BLaER1 treated with 17β-estradiol and CSF1 and Interleukin-3, amounts not matched to agents 10 nM and 100 nM (cell line): Measurements from ENCODE around the gene WFDC8.

Source experiments
- H3K27ac ChIP-seq, 11 experiments: shearing (Covaris generic); formaldehyde crosslinking; 2 replicates each; pipeline ENCODE4 v1.8.1; 2022
- H3K27me3 ChIP-seq, 11 experiments: shearing (Covaris generic); formaldehyde crosslinking; 2 replicates each; pipeline ENCODE4 v1.8.1; 2022
- H3K36me3 ChIP-seq, 11 experiments: shearing (Covaris generic); formaldehyde crosslinking; 2 replicates each; pipeline ENCODE4 v1.8.1; 2022
- H3K4me1 ChIP-seq, 10 experiments: shearing (Covaris generic); formaldehyde crosslinking; 2 replicates each; pipeline ENCODE4 v1.8.1; 2022
- H3K4me2 ChIP-seq, 11 experiments: shearing (Covaris generic); formaldehyde crosslinking; 2 replicates each; pipeline ENCODE4 v1.8.1; 2022
- H3K4me3 ChIP-seq, 10 experiments: shearing (Covaris generic); formaldehyde crosslinking; 2 replicates each; pipeline ENCODE4 v1.8.1; 2022
- H3K9ac ChIP-seq, 11 experiments: shearing (Covaris generic); formaldehyde crosslinking; 2 replicates each; pipeline ENCODE4 v1.8.1; 2022
- H3K9me3 ChIP-seq, 11 experiments: shearing (Covaris generic); formaldehyde crosslinking; replicated peaks in 1 of 11; 2 replicates each; pipeline ENCODE4 v1.8.1; 2022
- H4K20me1 ChIP-seq, 11 experiments: shearing (Covaris generic); formaldehyde crosslinking; 2 replicates each; pipeline ENCODE4 v1.8.1; 2022
- Cebpa-rat ChIP-seq, 11 experiments: shearing (Covaris generic); IDR thresholded peaks; 2 replicates each; pipeline ENCODE4 v1.8.1; 2022

The WFDC8 gene

DNA sequence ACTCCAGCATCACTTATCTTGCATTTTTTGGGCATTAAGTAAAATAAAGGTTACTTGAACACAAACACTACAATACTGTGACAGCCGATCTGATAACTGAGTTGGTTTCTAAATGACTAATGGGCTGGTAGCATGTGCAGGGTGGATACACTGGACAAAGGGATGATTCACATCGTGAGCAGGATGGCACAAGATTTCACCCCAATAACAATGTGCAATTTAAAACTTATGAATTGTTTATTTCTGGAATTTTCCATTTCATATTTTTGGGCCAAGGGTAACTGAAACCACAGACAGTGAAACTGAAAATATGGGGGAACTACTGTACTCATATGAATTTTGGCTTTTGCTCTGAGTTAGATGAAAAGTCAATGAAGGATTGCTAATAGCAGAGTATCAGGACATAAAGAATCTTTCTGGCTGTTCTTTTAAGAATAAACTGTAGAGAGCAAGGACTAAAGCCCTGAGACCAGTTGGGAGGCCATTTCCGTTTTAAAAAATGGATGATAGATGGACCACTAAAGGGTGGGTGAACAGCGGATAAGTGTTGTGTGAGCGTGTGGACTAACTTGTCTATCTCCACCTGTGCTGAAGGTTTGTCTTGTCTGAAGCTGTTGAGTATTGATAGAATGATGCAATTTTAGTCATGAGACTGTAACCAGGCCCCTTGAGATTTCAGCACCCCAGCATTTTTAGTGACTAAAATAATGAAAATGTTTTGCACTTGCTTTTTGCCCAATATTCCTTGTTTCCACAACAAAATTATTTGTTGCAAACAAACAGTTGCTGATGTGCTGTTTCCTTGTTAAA, 71.9 kb downstream of the WFDC8 start:
- no peak overlapping the region for H3K27ac ChIP-seq
- no peak for TF ChIP-seq Cebpa-rat (IDR thresholded peaks at IDR 0.05)
- H3K27me3 ChIP-seq, result no peaks in the 10 kb centered on the region
- no peaks in the 10 kb centered on the region for H4K20me1 ChIP-seq
- no peak overlapping the region for H3K4me2 ChIP-seq
- H3K9ac ChIP-seq, result no peak overlapping the region
- H3K36me3 ChIP-seq, result no peaks in the 10 kb centered on the region
- H3K9me3 ChIP-seq, result no peaks in the 10 kb centered on the region
- H3K4me3 ChIP-seq, result no peak overlapping the region
- H3K4me1 ChIP-seq, result no peaks in the 10 kb centered on the region; a peak in 2 of 20 replicates

DNA sequence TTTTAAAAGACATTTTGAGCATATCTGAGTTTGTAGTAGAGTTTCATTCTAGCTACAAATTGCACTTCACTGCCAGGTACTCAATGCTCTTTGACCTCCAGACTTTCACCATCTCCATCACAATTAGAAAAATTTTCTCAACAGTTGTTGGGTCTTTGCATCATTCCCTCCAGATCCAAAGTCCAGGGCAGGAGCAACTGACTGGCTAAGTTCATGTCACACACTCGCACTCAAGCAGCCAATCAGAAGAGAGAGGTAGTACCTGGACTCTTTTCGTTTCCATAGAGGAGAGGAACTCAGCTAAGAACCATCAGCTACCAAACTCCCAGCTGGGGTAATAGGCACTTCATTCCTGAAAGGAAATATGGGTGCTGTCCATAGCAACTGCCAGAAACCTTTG, 72.7 kb downstream of the WFDC8 start:
- no peaks in the 10 kb centered on the region for H4K20me1 ChIP-seq
- no peak overlapping the region for H3K4me2 ChIP-seq
- no peak overlapping the region for H3K4me3 ChIP-seq
- no peaks in the 10 kb centered on the region for H3K9me3 ChIP-seq
- no peak for TF ChIP-seq Cebpa-rat (IDR thresholded peaks at IDR 0.05)
- no peaks in the 10 kb centered on the region for H3K36me3 ChIP-seq
- no peak overlapping the region for H3K27ac ChIP-seq
- no peaks in the 10 kb centered on the region for H3K27me3 ChIP-seq
- H3K4me1 ChIP-seq, result no peaks in the 10 kb centered on the region; a peak in 2 of 20 replicates
- H3K9ac ChIP-seq, result no peak overlapping the region

DNA sequence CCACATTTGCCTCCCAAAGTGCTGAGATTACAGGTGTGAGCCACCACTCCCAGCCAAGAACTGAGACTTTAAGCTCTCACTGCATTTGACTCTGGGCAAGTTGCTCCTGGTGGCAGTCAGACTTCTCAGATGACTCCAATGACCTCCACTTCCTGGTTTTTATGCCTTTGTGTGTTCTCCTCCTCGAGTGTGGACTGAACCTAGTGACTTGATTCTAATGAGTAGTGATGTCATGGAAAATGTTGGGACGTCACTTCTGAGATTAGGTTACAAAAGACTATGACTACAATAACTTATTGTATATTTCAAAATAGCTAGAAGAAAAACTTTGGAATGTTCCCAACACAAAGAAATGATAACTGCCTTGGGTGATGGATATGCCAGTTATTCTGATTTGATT, 75.7 kb downstream of the WFDC8 start:
- Histone ChIP-seq H3K4me3 (no peak overlapping the region), H3K9me3 (no peaks in the 10 kb centered on the region), H4K20me1 (no peaks in the 10 kb centered on the region; a peak in 1 of 22 replicates), H3K27me3 (no peaks in the 10 kb centered on the region), H3K4me2 (no peak overlapping the region), H3K4me1 (peaks cover 0 to 16% (median 7%) of the 10 kb centered on the region in 10 experiments; a peak in 12 of 20 replicates), H3K27ac (no peak overlapping the region), H3K9ac (no peak overlapping the region), H3K36me3 (no peaks in the 10 kb centered on the region)
- no peak for TF ChIP-seq Cebpa-rat (IDR thresholded peaks at IDR 0.05)

DNA sequence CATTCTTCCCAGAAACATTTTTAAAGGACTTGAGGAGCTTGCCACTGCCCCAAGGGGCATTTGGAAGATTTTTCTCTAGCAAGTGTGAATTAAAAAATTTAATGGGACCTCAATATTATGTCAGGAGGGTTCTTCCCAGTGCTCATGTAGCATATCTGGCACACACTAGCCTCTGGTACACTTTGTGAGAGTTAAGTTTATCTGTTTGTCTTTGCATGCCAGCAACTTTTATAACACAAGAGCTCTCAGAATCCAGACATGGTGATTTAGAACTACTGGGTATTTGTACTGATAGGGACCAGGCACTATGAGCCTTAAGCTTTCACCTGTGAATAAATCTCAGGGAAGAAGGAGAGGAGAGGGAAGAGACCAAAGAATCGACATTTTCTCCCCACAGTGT, 76.5 kb downstream of the WFDC8 start:
- H3K4me2 ChIP-seq, result no peak overlapping the region
- no peak overlapping the region for H3K9ac ChIP-seq
- no peak for TF ChIP-seq Cebpa-rat (IDR thresholded peaks at IDR 0.05)
- H3K4me1 ChIP-seq, result peaks cover 0 to 22% (median 10%) of the 10 kb centered on the region in 10 experiments; a peak in 12 of 20 replicates
- no peaks in the 10 kb centered on the region for H3K27me3 ChIP-seq
- H3K4me3 ChIP-seq, result no peak overlapping the region
- H4K20me1 ChIP-seq, result no peaks in the 10 kb centered on the region; a peak in 1 of 22 replicates
- H3K9me3 ChIP-seq, result no peaks in the 10 kb centered on the region
- H3K36me3 ChIP-seq, result no peaks in the 10 kb centered on the region
- no peak overlapping the region for H3K27ac ChIP-seq
